HG03439 (cell line): Measurements from ENCODE around the gene CLOCK.

Source experiments
- ATAC-seq: cut with Tn5 transposase; IDR thresholded peaks from one replicate; pipeline ENCODE4 v1.9.1; 2021; ENCODE audit warnings: mild to moderate bottlenecking, moderate library complexity; ENCODE audit not compliant: unreplicated experiment

The CLOCK gene

DNA sequence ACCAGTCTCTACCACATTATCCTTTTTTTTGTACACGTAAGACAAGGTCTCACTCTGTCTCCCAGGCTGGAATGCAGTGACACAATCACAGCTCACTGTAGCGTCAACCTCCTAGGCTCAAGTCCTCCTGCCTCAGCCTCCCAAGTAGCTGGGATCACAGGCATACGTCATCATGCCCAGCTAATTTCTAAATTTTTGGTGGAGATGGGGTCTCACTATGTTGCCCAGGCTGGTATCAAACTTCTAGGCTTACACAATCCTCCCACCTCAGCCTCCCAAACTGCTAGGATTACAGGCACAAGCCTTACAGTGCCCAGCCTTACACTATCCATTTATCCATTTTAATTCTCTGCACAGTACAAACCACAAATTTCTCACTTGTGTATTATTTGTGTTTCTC is 58.0 kb downstream of the CLOCK start:
- ATAC-seq, result no peak

DNA sequence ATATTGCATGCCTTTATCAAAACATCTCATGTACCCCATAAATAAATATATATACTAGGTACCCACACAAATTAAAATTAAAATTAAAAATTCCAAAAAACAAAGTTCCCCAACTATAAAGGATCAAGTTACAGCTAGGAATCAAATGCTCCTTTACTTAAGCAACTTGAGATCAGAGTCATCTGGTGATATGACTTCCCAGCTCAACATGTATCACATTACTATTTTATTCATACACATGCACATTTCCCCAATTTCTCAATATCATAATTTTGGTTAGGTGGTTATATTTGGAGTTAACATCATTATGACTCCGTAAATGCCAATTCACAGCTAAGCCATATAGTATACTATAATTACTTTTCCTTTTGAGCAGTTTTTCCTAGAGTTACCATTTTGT is 60.9 kb downstream of the CLOCK start:
- ATAC-seq, result no peak

DNA sequence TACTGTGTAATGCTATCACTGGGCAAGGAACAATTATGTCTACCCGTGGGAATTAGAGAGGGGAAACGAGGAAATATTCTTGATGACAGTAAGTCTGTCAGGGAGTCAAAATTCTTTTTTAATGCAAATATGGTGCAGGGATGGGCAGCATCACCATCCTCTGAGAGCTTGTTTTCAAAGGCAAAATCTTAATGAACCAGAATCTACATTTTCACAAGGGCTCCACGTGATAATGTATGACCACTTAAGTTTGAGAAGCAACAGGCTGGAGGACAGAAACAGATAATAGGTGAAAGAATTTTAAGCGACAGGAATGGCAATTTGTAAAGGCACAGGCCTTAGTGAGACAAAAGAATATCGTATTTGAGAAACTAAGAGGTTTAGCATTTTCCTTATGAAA is 63.4 kb downstream of the CLOCK start:
- no peak for ATAC-seq

DNA sequence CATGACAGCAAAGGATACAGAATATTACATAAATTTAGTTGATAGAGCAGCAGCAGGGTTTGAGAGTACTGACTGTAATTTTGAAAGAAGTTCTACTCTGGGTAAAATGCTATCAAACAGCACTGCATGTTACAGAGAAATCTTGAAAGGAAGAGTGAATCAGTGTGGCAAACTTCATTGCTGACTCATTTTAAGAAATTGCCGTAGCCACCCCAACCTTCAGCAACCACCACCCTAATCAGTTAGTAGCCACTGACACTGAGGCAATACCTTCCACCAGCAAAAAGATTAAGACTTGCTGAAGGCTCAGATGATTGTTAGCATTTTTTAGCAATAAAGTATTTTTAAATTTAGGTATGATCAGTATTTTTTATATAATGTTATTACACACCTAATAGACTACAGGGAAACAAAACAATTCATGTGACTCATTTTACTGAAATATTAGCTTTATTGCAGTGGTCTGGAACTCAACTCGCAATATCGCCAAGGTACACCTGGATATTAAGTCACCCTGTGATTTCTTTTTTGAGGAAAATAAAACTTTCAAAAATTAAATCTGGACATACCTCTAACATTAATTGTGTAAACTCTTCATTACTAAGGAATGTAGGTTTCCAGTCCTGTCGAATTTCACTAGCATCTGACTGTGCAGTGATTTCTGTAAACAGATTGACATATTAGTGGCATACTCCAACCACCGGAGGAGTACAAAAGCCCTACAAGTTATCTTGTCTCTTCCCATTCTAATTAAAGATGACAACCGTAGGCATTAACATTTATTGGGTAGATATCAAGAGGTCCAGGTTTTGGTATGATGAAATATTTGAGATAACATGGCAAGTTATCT is 71.1 kb downstream of the CLOCK start:
- ATAC-seq, result no peak

DNA sequence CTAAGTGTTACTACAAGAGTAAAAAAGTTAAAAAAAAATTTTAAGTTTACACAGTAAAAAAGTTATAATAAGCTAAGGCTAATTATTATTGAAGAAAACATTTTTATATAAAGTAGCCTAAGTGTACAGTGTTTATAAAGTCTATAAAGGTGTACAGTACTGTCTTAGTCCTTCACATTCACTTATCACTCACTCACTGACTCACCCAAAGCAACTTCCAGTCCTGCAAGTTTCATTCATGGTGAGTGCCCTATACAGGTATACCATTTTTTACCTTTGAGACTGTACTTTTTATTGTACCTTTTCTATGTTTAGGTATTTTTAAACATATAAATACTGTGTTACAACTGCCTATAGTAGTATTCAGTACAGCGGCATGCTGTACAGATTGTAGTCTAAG is 76.7 kb downstream of the CLOCK start:
- no peak for ATAC-seq

DNA sequence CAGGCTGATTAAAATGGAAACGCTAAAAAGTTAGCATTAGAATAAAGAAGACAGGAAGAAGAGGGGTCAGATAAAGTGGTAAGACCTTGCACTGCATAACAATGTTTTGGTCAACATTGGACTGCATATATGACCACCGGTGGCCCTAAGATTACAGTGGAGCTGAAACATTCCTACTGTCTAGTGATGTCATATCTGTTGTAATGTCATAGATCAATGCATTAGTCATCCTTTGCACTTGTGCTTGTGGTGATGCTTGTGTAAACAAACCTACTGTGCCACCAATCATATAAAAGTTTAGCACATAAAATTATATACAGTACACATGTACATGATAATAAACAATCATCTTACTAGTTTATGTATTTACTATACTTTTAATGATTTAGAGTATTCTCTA is 78.0 kb downstream of the CLOCK start:
- no peak for ATAC-seq

DNA sequence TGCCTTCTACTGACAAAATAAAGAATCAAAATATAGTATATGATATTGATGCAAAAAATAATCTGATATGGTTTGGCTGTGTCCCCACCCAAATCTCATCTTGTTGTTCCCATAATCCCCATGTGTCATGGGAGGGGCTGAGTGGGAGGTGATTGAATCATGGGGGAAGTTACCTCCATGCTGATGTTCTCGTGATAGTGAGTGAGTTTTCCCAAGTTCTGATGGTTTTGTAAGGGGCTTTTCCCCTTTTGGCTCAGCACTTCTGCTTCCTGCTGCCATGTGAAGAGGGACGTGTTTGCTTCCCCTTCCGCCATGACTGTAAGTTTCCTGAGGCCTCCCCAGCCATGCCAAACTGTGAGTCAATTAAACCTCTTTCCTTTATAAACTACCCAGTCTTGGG is 80.7 kb downstream of the CLOCK start:
- ATAC-seq, result no peak

DNA sequence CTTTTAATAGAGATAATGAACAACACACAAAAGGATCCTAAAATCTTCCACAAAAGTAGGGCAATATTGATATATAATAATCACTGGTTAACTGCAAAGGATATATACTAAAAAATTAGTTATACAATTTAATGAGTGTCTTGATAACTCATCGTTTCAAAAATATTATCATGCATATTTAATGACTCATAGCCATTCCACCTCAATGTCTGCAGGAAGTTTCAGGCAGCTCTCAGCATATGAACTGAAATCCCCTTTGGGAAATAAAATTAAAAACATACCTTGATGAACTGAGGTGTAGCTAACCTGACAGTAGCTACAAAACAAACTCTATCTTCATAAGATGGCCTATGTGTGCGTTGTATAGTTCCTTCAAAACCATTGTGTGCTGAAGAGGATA is 88.1 kb downstream of the CLOCK start:
- ATAC-seq, result no peak

DNA sequence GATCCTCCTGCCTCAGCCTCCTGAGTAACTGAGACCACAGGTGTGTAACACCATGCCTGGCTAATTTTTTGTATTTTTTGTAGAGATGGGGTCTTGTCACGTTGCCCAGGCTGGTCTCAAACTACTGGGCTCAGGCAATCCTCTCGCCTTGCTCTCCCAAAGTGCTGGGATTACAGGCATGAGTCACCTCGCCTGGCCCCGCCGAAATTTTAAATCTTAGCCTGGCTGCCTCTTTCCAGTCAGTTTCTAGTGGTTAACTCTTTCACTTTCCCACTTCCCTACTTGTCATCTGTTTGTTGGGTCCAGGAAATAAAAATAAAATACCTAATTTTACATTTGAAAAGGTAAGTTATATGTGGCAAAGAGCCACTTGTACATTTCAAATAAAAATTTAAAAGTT is 88.5 kb downstream of the CLOCK start:
- ATAC-seq, result no peak

DNA sequence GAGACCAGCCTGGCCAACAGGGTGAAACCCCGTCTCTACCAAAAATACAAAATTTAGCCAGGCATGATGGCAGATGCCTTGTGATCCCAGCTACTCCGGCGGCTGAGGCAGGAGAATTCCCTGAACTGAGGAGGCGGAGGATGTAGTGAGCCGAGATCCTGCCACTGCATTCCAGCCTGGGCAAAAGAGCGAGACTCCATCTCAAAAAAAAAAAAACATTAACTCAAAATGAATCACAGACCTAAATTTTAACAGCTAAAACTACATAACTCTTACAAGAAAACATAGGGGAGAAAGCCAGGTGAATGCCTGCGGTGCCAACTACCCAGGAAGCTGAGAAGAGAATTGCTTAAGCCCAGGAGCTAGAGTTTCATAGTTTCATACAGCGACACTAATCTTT is 96.1 kb downstream of the CLOCK start:
- no peak for ATAC-seq

DNA sequence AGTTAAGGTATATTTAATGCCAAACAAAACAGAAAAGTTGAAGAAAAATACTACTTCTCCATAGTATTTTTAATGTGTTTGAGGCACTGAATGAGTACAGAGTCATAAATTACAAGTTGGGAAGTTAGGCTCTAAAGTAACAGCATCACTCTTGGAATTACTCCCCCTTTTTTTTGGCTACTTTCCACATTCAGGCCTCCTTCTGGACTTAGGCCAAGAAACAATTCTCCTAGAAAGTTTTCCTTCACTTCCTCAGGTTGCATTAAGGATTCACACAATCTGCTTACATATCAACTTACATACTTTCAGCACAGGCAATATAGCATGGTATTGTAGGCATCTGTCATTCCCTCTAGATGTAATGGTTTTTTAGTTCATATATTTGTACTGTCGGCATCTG is 98.9 kb downstream of the CLOCK start:
- ATAC-seq, result no peak

DNA sequence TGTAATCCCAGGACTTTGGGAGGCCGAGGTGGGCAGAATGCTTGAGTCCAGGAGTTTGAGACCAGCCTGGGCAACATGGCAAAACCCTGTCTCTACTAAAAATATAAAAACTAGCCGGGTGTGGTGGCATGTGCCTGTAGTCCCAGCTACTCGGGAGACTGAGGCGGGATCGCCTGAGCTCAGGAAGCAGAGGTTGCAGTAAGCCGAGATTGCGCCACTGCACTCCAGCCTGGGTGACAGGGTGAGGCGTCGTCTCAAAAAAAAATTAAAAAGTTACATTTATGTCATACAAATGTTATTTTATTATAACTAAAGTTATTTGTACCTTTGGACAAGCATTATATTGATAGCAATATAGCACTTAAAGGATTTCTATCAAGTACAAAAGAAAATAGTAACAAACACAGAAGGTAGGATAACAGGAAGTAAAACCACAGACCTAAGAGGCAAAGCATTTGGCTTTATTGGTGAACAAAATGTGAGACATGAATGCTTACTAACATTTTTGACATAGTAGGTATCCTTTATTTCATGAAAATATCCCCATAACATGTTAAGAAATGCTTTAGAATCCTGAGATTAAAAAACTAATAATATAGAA is 99.5 kb downstream of the CLOCK start:
- no peak for ATAC-seq

DNA sequence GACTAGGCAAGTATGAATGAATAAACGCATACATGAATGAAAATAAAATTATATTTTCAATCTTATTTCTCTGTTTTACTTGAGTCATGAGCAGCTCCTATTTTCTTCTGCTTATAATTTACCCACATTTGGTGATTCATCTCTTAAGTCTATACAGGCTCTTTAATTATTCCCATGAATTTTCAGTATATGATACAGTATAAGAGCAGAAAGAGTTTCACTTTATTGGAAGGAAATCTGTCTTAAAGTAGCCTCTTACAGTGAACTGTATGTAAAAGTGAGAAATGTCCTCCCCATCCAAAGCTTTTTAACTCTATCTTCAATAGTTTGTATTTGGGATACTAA is 100.2 kb downstream of the CLOCK start:
- ATAC-seq, result no peak

DNA sequence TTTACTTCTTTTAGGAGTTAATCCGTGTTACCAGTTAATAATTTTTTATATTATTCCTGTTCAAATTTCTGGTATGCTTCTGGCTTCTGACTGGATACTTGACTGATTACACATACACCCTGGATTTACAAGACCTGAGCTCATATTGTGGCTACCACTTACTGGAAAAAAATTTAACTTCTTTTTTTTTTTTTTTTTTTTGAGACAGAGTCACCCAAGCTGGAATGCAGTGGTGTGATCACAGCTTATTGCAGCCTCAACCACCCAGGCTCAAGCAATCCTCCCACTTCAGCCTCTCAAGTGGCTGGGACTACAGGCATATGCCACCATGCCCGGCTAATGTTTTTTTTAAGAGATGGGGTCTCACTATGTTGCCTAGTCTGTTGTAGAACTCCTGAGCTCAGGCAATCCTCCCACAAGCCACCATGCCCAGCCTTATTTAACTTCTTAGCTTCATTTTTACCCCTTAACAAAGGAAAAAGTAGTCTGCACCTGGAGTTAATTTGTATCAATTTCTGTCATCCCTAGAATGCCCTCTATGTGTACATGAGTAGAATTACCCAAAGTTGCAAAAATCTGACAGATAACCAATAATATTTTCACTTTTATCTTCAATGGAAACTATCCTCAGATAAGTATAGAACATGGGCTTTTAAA is 100.7 kb downstream of the CLOCK start:
- no peak for ATAC-seq

DNA sequence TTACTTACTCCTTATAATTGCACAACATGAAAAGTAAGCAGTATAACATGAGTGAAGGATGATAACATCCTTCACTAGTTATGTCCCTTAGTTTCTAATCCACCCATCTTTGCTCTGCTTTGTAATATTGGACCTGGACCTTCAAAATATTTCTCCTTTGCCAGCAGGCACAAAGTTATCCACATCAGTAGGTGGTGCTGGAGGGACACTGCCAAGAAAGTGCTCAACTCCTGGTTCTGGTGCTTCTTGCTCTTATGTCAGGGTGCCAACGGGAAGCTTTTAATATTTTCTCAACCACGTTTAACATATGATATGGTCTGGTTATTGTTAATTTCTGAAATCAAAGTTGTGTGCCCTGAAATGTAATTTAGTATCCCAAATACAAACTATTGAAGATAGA is 101.9 kb downstream of the CLOCK start:
- no peak for ATAC-seq

DNA sequence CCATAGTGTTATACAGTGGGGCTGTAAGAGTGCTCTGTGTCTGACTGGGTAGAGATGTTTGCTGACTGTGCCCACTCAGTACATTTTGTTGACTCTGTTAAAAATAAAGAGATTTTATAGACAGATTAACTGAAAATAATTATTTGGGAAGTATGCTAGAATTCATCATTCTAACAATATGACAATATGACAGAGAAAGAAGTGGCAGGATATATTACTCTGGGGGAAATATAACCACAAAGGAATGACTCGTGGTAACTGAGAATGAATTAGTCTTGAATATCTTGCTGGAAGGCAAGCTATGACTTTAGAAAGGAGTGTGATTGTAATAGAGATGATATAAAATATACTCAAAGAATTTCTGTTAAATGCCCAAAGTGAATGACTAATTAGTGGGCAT is 104.2 kb downstream of the CLOCK start:
- no peak for ATAC-seq

DNA sequence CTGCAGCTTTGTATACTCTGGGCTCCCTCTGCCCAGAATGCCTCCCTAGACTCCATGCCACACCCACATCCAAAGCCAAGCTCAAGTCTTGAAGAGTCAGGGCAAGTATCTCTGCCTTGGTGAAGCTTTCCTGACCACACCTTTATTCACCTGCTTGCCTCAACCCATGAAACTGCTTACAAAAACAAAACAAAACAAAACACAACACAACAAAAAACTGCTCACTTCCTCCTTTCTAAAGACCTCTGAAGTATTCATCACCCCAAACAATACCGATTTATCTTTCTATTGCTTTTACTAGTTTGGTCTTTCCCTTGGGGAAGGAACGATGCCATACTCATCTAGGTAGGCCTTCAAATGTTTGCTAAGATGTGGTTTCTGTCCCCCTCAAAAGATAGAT is 105.9 kb downstream of the CLOCK start:
- no peak for ATAC-seq

DNA sequence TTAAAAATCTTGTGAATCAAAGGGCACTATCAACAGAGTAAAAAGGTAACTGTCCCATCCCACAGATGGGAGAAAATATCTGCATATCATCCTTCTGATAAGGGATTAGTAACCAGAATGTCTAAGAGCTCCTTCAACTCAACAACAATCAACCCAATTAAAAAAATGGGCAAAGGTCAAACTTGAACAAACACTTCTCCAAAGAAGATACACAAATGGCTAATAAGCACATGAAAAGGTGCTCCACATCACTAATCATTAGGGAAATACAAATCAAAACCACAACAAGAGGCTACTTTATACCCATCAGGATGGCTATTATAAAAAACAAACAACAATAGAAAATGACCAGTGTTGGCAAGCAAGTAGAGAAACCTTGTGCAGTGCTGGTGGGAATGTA is 107.7 kb downstream of the CLOCK start:
- ATAC-seq, result no peak

DNA sequence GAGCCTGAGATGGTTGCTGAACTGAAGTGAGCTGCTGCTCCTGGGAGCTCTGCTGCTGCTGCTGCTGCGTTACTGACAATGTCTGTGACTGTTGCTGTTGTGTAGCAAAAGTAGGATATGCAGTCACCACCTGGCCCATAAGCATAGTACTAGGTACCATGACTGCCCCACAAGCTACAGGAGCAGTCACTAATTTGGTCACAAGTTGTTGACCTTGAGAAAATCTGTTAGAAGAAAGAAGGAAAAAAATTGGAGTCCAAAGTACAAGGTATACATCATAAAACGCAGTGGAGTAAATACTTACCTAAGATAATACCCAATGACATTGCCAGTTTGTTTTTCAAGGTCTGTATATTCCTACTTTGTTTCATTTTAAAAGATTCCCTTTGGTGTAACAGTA is 108.4 kb downstream of the CLOCK start:
- ATAC-seq, result no peak

DNA sequence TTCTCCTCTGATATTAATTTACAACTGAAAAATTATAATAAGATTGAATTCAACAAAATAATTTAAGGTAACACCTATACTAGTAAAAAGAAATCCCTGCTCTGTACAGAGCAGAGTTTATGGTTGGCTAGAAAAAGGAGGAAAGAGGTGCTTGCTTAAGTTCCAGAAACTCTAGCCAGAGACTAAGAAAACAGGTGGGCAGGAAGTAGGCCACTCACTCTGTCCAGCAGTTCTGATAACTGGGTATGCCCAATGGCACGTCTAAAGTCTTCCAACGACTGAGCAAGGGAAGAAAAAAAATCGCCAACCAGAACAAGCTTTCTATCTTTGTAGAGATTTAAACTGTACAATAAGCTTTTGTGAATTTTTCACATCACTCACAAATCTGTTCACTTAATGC is 108.9 kb downstream of the CLOCK start:
- ATAC-seq, result no peak

DNA sequence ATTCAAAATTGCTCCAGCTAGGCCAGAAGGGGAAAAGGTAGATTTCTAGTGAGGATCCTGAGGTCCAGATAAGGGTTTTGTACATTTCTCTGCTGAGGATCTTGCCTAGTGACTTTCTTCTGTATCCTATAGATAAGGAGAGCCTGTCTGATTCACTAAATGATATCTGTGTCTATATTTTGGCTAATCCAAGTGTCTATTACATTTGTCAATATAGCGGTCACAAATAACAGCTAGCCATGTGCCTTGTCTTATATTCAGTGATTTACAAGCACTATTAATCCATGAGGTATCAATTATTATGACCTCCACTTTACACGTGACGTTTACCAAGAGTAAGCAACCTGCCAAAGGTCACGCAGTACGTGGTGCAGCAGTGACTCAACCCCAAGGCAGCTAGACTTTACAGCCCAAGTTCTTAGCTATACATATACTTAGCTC is 109.3 kb downstream of the CLOCK start:
- no peak for ATAC-seq

DNA sequence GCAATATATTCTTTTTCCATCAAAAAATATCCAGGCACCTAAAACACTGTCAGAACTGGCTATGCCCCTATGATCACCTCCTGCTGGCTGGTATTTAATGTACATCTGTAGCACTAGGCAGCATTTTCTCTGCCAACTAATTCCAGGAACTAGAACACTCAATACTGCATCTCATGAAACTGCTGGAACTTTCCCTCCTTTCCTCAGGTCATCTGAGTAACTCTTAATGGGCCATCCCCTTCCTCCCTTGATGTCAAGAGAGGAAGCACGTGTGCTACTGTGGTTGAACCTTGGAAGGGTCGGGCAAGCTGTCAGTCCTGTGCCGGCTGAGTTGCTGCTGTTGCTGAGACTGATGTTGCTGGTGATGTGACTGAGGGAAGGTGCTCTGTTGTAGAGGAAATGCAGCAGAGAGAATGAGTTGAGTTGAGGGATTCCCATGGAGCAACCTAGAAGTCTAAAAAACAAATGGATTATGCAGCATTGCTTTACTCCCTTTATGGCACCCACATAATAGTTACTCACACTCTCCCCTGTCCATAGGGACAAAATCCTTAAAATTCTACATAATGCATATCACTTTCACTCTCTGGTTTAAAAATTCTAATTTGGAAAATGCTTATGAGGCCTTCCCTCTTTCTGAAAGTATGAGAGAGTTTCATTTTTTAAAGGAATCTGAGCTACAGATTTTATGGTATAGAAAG is 111.4 kb downstream of the CLOCK start:
- no peak for ATAC-seq
